ENCODE data around the gene SHC2.

DNA sequence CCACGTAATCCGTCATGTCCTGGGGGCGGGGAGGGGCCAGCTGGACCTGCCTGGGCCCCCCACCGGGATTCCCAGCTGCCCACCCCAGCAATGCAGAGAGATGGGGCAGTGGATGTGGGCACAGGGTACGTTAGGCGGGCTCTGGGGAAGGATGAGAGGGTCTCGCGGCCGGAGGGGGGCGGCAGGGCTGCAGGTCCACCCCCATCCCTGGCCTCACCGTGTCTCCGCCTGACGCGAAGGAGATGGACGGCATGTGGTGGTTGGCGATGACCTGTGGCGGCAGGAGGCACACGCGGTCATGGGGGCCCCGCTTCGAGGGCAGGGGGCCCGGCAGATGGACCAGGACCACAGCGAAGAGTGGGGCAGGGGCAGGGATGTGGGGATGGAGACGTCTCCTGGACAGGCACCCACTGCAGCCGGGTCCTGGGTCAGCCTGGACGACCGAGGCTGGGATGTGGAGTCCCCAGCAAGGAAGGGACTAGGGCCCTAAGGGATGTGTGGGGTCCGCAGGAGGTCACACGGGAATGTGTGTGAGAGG is 24.4 kb downstream of the SHC2 start:
- TF ChIP-seq, protein P1, sequence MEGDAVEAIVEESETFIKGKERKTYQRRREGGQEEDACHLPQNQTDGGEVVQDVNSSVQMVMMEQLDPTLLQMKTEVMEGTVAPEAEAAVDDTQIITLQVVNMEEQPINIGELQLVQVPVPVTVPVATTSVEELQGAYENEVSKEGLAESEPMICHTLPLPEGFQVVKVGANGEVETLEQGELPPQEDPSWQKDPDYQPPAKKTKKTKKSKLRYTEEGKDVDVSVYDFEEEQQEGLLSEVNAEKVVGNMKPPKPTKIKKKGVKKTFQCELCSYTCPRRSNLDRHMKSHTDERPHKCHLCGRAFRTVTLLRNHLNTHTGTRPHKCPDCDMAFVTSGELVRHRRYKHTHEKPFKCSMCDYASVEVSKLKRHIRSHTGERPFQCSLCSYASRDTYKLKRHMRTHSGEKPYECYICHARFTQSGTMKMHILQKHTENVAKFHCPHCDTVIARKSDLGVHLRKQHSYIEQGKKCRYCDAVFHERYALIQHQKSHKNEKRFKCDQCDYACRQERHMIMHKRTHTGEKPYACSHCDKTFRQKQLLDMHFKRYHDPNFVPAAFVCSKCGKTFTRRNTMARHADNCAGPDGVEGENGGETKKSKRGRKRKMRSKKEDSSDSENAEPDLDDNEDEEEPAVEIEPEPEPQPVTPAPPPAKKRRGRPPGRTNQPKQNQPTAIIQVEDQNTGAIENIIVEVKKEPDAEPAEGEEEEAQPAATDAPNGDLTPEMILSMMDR (IDR thresholded peaks at IDR 0.05): no peak
- TF ChIP-seq POLR2A (IDR thresholded peaks at IDR 0.05) (no peak), POLR2AphosphoS5 (IDR thresholded peaks at IDR 0.05) (no peak)
